GM12878 (cell line): ENCODE results near the gene KPTN. TPM values are rescaled to one million over a fixed set of nuclear protein-coding genes. Genes with fewer than 3 reads are reported as not detected.

Experiments
- ATAC-seq: fragments of 200-7000 bp; cut with Tn5 transposase; 3 replicates; pipeline ENCODE4 v1.9.1; 2020; ENCODE audit warnings: mild to moderate bottlenecking, moderate library complexity
- BruUV-seq: library from RNA; stranded (reverse); fragments of 400-500 nt; replicated peaks from 2 replicates; lab custom pipeline; 2021; lab: Mats Ljungman, UMichigan
- CTCF ChIA-PET: fragments of 300-600 bp; sonication (Branson Sonifier 250); formaldehyde crosslinking; extraction: SDS; loops from one replicate; lab custom pipeline; 2021; ENCODE audit warnings: inconsistent platforms; lab: Yijun Ruan, JAX
- POLR2A ChIA-PET: fragments of 350-600 bp; formaldehyde crosslinking; extraction: SDS; loops from one replicate; lab custom pipeline; 2021; ENCODE audit warnings: inconsistent platforms; lab: Charles Lee
- RAD21 ChIA-PET: fragments of 300-600 bp; sonication (Branson Sonifier 250); formaldehyde crosslinking; loops from one replicate; lab custom pipeline; 2023; ENCODE audit warnings: antibody characterized with exemption; ENCODE audit not compliant: unreplicated experiment; lab: Charles Lee
- SMC1A ChIA-PET: fragments of 300-600 bp; sonication (Branson Sonifier 250); formaldehyde crosslinking; loops from one replicate; lab custom pipeline; 2023; ENCODE audit not compliant: unreplicated experiment, uncharacterized antibody; lab: Charles Lee
- DNase-seq: peaks from one replicate; pipeline ENCODE4 v3.0.0-alpha.2; 2011; ENCODE audit warnings: low read depth, low spot score
- FAIRE-seq: peaks from 3 replicates; lab custom pipeline; 2011; peaks lifted over from hg19 to GRCh38; lab: Jason Lieb, UNC
- H2AFZ ChIP-seq: 2 replicates; pipeline ENCODE4 v1.6.0; 2011; ENCODE audit warnings: low read depth, low read length, control low read depth; ENCODE audit not compliant: control insufficient read depth
- H3K27ac ChIP-seq: 2 replicates; pipeline ENCODE4 v1.5.1; 2011; ENCODE audit warnings: control low read depth; ENCODE audit not compliant: control insufficient read depth, insufficient read depth
- H3K27me3 ChIP-seq, 2 experiments: replicated peaks in 1 of 2; 2 replicates each; pipeline versions ENCODE4 v1.6.0 to v1.6.1; 2011; ENCODE audit warnings: low read length in 1 of 2; ENCODE audit not compliant: control insufficient read depth in 2 of 2, insufficient read depth in 2 of 2
- H3K36me3 ChIP-seq, 2 experiments: 2 replicates each; pipeline ENCODE4 v1.5.1; 2011; ENCODE audit warnings: low read length in 1 of 2; ENCODE audit not compliant: control insufficient read depth in 2 of 2, insufficient read depth in 2 of 2
- H3K4me1 ChIP-seq: 2 replicates; pipeline ENCODE4 v1.6.1; 2011; ENCODE audit warnings: mild to moderate bottlenecking, low read length, moderate library complexity, mixed read lengths; ENCODE audit not compliant: control insufficient read depth, insufficient read depth
- H3K4me2 ChIP-seq: 2 replicates; pipeline ENCODE4 v1.6.0; 2011; ENCODE audit warnings: control low read depth; ENCODE audit not compliant: control insufficient read depth, insufficient read depth
- H3K4me3 ChIP-seq: fragments of 200-600 bp; sonication (generic); 2 replicates; pipeline ENCODE4 v1.5.1; 2016
- H3K79me2 ChIP-seq: 2 replicates; pipeline ENCODE4 v1.6.0; 2011; ENCODE audit warnings: low read length; ENCODE audit not compliant: control insufficient read depth, insufficient read depth
- H3K9ac ChIP-seq: 2 replicates; pipeline ENCODE4 v1.8.0; 2011; ENCODE audit warnings: low read length, control low read depth, mixed read lengths; ENCODE audit not compliant: control insufficient read depth, insufficient read depth
- H3K9me3 ChIP-seq: replicated peaks from 3 replicates; pipeline ENCODE4 v1.5.1; 2011; ENCODE audit warnings: mild to moderate bottlenecking, low read length; ENCODE audit not compliant: control insufficient read depth, insufficient read depth
- H4K20me1 ChIP-seq: 2 replicates; pipeline ENCODE4 v1.6.0; 2011; ENCODE audit not compliant: control insufficient read depth, insufficient read depth
- DPF2 ChIP-seq: fragments of 450-650 bp; IDR thresholded peaks from 2 replicates; pipeline ENCODE4 v1.6.1; 2017; ENCODE audit warnings: mild to moderate bottlenecking
- PBX3 ChIP-seq: IDR thresholded peaks from 2 replicates; pipeline ENCODE4 v1.6.1; 2011; ENCODE audit warnings: mild to moderate bottlenecking, low read depth, low read length, moderate library complexity; ENCODE audit not compliant: insufficient replicate concordance
- PKNOX1 ChIP-seq: fragments of 450-650 bp; IDR thresholded peaks from 2 replicates; pipeline ENCODE4 v1.6.1; 2016; ENCODE audit warnings: mild to moderate bottlenecking
- REST ChIP-seq: IDR thresholded peaks from 2 replicates; pipeline ENCODE4 v1.6.1; 2012; ENCODE audit warnings: mild to moderate bottlenecking, low read depth, low read length
- SIX5 ChIP-seq: IDR thresholded peaks from 2 replicates; pipeline ENCODE4 v1.6.1; 2011; ENCODE audit warnings: mild to moderate bottlenecking, low read depth, low read length, moderate library complexity; ENCODE audit not compliant: severe bottlenecking
- SKIL ChIP-seq: fragments of 450-650 bp; IDR thresholded peaks from 2 replicates; pipeline ENCODE4 v1.6.1; 2017; ENCODE audit warnings: mild to moderate bottlenecking, low read depth, inconsistent platforms; ENCODE audit not compliant: poor library complexity, severe bottlenecking
- TCF3 ChIP-seq: IDR thresholded peaks from 2 replicates; pipeline ENCODE4 v1.6.1; 2012; ENCODE audit warnings: low read depth, mild to moderate bottlenecking, low read length, borderline replicate concordance; ENCODE audit not compliant: insufficient read depth
- WGBS: methylation state at CpG from one replicate; pipeline ENCODE4 v1.1.6; 2016; ENCODE audit warnings: low lambda C conversion rate; ENCODE audit not compliant: insufficient replicate concordance, insufficient coverage; ENCODE audit errors: missing lambda C conversion rate; 5-methylcytosine and 5-hydroxymethylcytosine counted together
- in situ Hi-C: fragments of 300-500 bp; cut with MboI; formaldehyde crosslinking; loops from 9 replicates; pipeline ENCODE4 v1.14.3; 2018; ENCODE audit warnings: mixed read lengths
- intact Hi-C: fragments of 100-400 bp; cut with micrococcal nuclease; formaldehyde crosslinking; loops from one replicate; pipeline ENCODE4 v1.14.2; 2022; ENCODE audit not compliant: unreplicated experiment
- polyA plus RNA-seq, 11 experiments: library from polyadenylated mRNA; depleted of rRNA in 4 of 11; unstranded in 6 of 11; stranded (reverse) in 5 of 11; fragments of >200 nt; fragmentation: Nextera tagmentation in 4 of 11; fragmentation: Illumina TruSeq in 1 of 11; extraction: Ambion mirVana in 4 of 11; extraction: Trizol in 1 of 11; gene quantifications; 1 replicate in 1 of 11; 2 replicates in 10 of 11; pipeline versions ENCODE4 v1.2.1 to v1.2.3, GENCODE V29; 2011 to 2016; ENCODE audit warnings: inconsistent platforms in 2 of 11, missing spikeins in 2 of 11, low read depth in 1 of 11
- total RNA-seq, 4 experiments: library from RNA; depleted of rRNA in 3 of 4; stranded (reverse); fragments of >200 nt in 3 of 4; fragmentation: Illumina TruSeq in 1 of 4; extraction: Trizol in 1 of 4; gene quantifications; 2 replicates each; pipeline versions ENCODE4 v1.2.1 to v1.2.3, GENCODE V29; 2013 to 2021

Gene KPTN
- total and polyA plus RNA-seq, 10 of the 15 experiments (the other 5 are each of a cell fraction or from before 2014, with no cell fraction given): 0.60 to 10.1 (median 6.0) TPM

- Histone ChIP-seq H3K9ac (no peak overlapping the region; the same call in 1 of the 2 replicates), H4K20me1 (no peaks in the 10 kb centered on the region), H3K4me2 (peak overlapping the region; percentile 55; the same call in 1 of the 2 replicates)
- POLR2A ChIA-PET: no interaction called here
- in situ Hi-C loops: no loop called here
- ATAC-seq: no peak
- peak; percentile 32; the same call in 1 of the 2 replicates for TF ChIP-seq PKNOX1
- no peak for TF ChIP-seq TCF3
- TF ChIP-seq, all 136 proteins: peak for 1
- H2AFZ ChIP-seq: no peak overlapping the region
- no peaks in the 10 kb centered on the region for H3K36me3 ChIP-seq
- no peaks in the 10 kb centered on the region; the same call in 2 of the 3 replicates for H3K9me3 ChIP-seq
- intact Hi-C loops: no loop called here
- peaks cover 3 to 7% of the 10 kb centered on the region in 2 experiments; a peak in 3 of 4 replicates for H3K27me3 ChIP-seq
- ChIA-PET SMC1A (no interaction called here), CTCF (interaction anchor here (1.6 kb wide), 1 partner anchor 8 kb away, joined by 7 read pairs; no protein-coding TSS in a partner anchor), RAD21 (interaction anchor here (1.0 kb wide), 1 partner anchor 9 kb away, joined by 3 read pairs; no protein-coding TSS in a partner anchor)
- H3K79me2 ChIP-seq: no peaks in the 10 kb centered on the region
- H3K27ac ChIP-seq: no peak overlapping the region
- peaks cover 10% of the 10 kb centered on the region for H3K4me1 ChIP-seq
- BruUV-seq: no TSS peak
- WGBS: 46% methylated on average over 4 of the region's 4 CpGs
- DNase-seq: no peak
- FAIRE-seq: no peak
- H3K4me3 ChIP-seq: no peak overlapping the region
Observed at GRCh38 chr19:47445527-47445926, 38.5 kb downstream of the KPTN start.

GRCh38 chr19:47444388-47444821 lies 39.6 kb downstream of the KPTN start:
- POLR2A ChIA-PET: no interaction called here
- Histone ChIP-seq H3K36me3 (no peaks in the 10 kb centered on the region), H3K4me1 (peaks cover 10% of the 10 kb centered on the region), H3K4me3 (no peak overlapping the region), H3K27me3 (peaks cover 3 to 7% of the 10 kb centered on the region in 2 experiments; a peak in 3 of 4 replicates), H3K27ac (no peak overlapping the region), H3K79me2 (no peaks in the 10 kb centered on the region), H3K4me2 (no peak overlapping the region), H3K9me3 (no peaks in the 10 kb centered on the region; the same call in 2 of the 3 replicates), H4K20me1 (no peaks in the 10 kb centered on the region), H3K9ac (no peak overlapping the region), H2AFZ (no peak overlapping the region)
- RAD21 ChIA-PET: no interaction called here
- SMC1A ChIA-PET: no interaction called here
- 43% methylated on average over 21 of the region's 22 CpGs for WGBS
- CTCF ChIA-PET: interaction anchor here (0.9 kb wide), 1 partner anchor 263 kb away, joined by 3 read pairs; no protein-coding TSS in a partner anchor
- FAIRE-seq (no peak), ATAC-seq (no peak), DNase-seq (no peak)
- intact Hi-C loops: no loop called here
- no TSS peak for BruUV-seq
- in situ Hi-C loops: no loop called here
- TF ChIP-seq SKIL (no peak), PBX3 (peak; percentile 60), REST (peak; percentile 84), SIX5 (no peak), DPF2 (no peak)
